Glutamatergic neuron (in vitro differentiated cells): ENCODE data around the gene FBXL17. TPM values are rescaled to one million over a fixed set of nuclear protein-coding genes. Genes with fewer than 3 reads are reported as not detected.

Experiments used
- DNase-seq: peaks from one replicate; pipeline ENCODE4 v3.0.0; 2022
- H3K27ac Mint-ChIP-seq: one replicate; pipeline ENCODE4 v1.8.0; 2020; ENCODE audit warnings: mild to moderate bottlenecking, mixed read lengths, inconsistent platforms; ENCODE audit not compliant: unreplicated experiment
- H3K27me3 Mint-ChIP-seq: one replicate; pipeline ENCODE4 v1.8.0; 2020; ENCODE audit warnings: mild to moderate bottlenecking, moderate library complexity, mixed read lengths, inconsistent platforms; ENCODE audit not compliant: unreplicated experiment
- H3K36me3 Mint-ChIP-seq: one replicate; pipeline ENCODE4 v1.8.0; 2020; ENCODE audit warnings: mild to moderate bottlenecking, mixed read lengths, inconsistent platforms; ENCODE audit not compliant: unreplicated experiment
- H3K4me1 Mint-ChIP-seq: one replicate; pipeline ENCODE4 v1.8.0; 2020; ENCODE audit warnings: mild to moderate bottlenecking, low read depth, mixed read lengths, inconsistent platforms; ENCODE audit not compliant: unreplicated experiment
- H3K4me3 Mint-ChIP-seq: one replicate; pipeline ENCODE4 v1.8.0; 2020; ENCODE audit warnings: mild to moderate bottlenecking, mixed read lengths, inconsistent platforms; ENCODE audit not compliant: unreplicated experiment
- H3K9me3 Mint-ChIP-seq: one replicate; pipeline ENCODE4 v1.8.0; 2020; ENCODE audit warnings: mild to moderate bottlenecking, moderate library complexity, mixed read lengths, inconsistent platforms; ENCODE audit not compliant: unreplicated experiment
- CTCF ChIP-seq: fragments of 200-600 bp; sonication (generic); IDR thresholded peaks from one replicate; pipeline ENCODE4 v1.5.0; 2021; ENCODE audit not compliant: partially characterized antibody, unreplicated experiment
- total RNA-seq: library from RNA; stranded (reverse); fragmentation: NEBNext Ultra II Directional; extraction: Animal tissue kit (Norgen Biotek cat#: 25700); gene quantifications from one replicate; pipeline ENCODE4 v1.2.1, GENCODE V29; 2021; ENCODE audit not compliant: unreplicated experiment

The FBXL17 gene
- total RNA-seq, 1 donor from 2014 or later, result 20.3 TPM

GRCh38 chr5:108375768-108376167 lies 6.1 kb downstream of the FBXL17 start:
- no peak for TF ChIP-seq CTCF
- Mint-ChIP-seq H3K4me1 (peaks cover 7% of the 10 kb centered on the region), H3K9me3 (peaks cover 9% of the 10 kb centered on the region)

GRCh38 chr5:108373426-108373825 lies 8.5 kb downstream of the FBXL17 start:
- H3K36me3 Mint-ChIP-seq, result peaks cover 19% of the 10 kb centered on the region
- peaks cover 1% of the 10 kb centered on the region for H3K27me3 Mint-ChIP-seq
- peaks cover 3% of the 10 kb centered on the region for H3K9me3 Mint-ChIP-seq
- H3K4me1 Mint-ChIP-seq, result peaks cover 1% of the 10 kb centered on the region
- no peak overlapping the region for H3K27ac Mint-ChIP-seq
- no peak for TF ChIP-seq CTCF
- H3K4me3 Mint-ChIP-seq, result no peak overlapping the region
- no peak for DNase-seq

More at GRCh38 chr5:108375768-108376167, 6.1 kb downstream of the FBXL17 start:
- Mint-ChIP-seq H3K27me3 (peaks cover 1% of the 10 kb centered on the region), H3K27ac (no peak overlapping the region), H3K36me3 (peaks cover 19% of the 10 kb centered on the region), H3K4me3 (no peak overlapping the region)
- DNase-seq, result no peak

GRCh38 chr5:108372369-108372768 lies 9.5 kb downstream of the FBXL17 start:
- Mint-ChIP-seq H3K27ac (no peak overlapping the region), H3K36me3 (peaks cover 19% of the 10 kb centered on the region), H3K4me1 (peaks cover 2% of the 10 kb centered on the region), H3K9me3 (peaks cover 3% of the 10 kb centered on the region), H3K4me3 (no peak overlapping the region), H3K27me3 (peaks cover 1% of the 10 kb centered on the region)
- no peak for TF ChIP-seq CTCF
- no peak for DNase-seq

GRCh38 chr5:108371263-108371662 lies 10.6 kb downstream of the FBXL17 start:
- no peak for DNase-seq
- TF ChIP-seq CTCF, result no peak
- peaks cover 1% of the 10 kb centered on the region for H3K27me3 Mint-ChIP-seq

GRCh38 chr5:108369167-108369566 lies 12.7 kb downstream of the FBXL17 start:
- no peak for TF ChIP-seq CTCF
- Mint-ChIP-seq H3K4me3 (no peak overlapping the region), H3K27me3 (no peaks in the 10 kb centered on the region), H3K4me1 (peaks cover 2% of the 10 kb centered on the region), H3K9me3 (no peaks in the 10 kb centered on the region), H3K36me3 (peaks cover 14% of the 10 kb centered on the region), H3K27ac (no peak overlapping the region)
- DNase-seq, result no peak

More at GRCh38 chr5:108371263-108371662, 10.6 kb downstream of the FBXL17 start:
- Mint-ChIP-seq H3K27ac (no peak overlapping the region), H3K4me3 (no peak overlapping the region), H3K4me1 (peaks cover 2% of the 10 kb centered on the region), H3K9me3 (peaks cover 1% of the 10 kb centered on the region), H3K36me3 (peaks cover 19% of the 10 kb centered on the region)
